ENCODE measurements around the gene FLAD1.

GRCh38 chr1:155026154-155026553, 43.0 kb downstream of the FLAD1 start:
- no peak for TF ChIP-seq EP300 (IDR thresholded peaks at IDR 0.05)
- no peak for TF ChIP-seq POLR2AphosphoS5 (IDR thresholded peaks at IDR 0.05)
